Adrenal gland (tissue), 5 donors: Measurements from ENCODE around the gene MYH6.

Experiments
- POLR2A ChIP-seq, 2 donors: fragments of 450-650 bp; IDR thresholded peaks; one replicate each; pipeline ENCODE4 v1.6.1; 2017; ENCODE audit warnings: antibody characterized with exemption in 2 of 2, mild to moderate bottlenecking in 2 of 2, moderate library complexity in 1 of 2
- TF ChIP-seq, protein P1 (sequence below), 6 experiments: fragments of 450-650 bp in 4 of 6; fragments of 200-600 bp in 2 of 6; sonication (generic) in 1 of 6; IDR thresholded peaks; 1 replicate in 5 of 6; 2 replicates in 1 of 6; pipeline versions ENCODE4 v1.5.1 to v1.8.0; 2016 to 2021; ENCODE audit warnings: antibody characterized with exemption in 6 of 6, mild to moderate bottlenecking in 2 of 6, moderate library complexity in 1 of 6
- donor health status: DM: no; HTN: no; CAD: no.

- TF ChIP-seq, protein P1, sequence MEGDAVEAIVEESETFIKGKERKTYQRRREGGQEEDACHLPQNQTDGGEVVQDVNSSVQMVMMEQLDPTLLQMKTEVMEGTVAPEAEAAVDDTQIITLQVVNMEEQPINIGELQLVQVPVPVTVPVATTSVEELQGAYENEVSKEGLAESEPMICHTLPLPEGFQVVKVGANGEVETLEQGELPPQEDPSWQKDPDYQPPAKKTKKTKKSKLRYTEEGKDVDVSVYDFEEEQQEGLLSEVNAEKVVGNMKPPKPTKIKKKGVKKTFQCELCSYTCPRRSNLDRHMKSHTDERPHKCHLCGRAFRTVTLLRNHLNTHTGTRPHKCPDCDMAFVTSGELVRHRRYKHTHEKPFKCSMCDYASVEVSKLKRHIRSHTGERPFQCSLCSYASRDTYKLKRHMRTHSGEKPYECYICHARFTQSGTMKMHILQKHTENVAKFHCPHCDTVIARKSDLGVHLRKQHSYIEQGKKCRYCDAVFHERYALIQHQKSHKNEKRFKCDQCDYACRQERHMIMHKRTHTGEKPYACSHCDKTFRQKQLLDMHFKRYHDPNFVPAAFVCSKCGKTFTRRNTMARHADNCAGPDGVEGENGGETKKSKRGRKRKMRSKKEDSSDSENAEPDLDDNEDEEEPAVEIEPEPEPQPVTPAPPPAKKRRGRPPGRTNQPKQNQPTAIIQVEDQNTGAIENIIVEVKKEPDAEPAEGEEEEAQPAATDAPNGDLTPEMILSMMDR (IDR thresholded peaks at IDR 0.05), result no peak
- no peak for TF ChIP-seq POLR2A (IDR thresholded peaks at IDR 0.05)
These were observed 27.7 kb upstream of the MYH6 start, which contains the start of gene MYH7 for GRCh38 chr14:23435543-23436326.
